Ishikawa (cell line): Measurements from ENCODE around the gene RNLS.

Experiments
- CEBPB ChIP-seq: IDR thresholded peaks from 2 replicates; pipeline ENCODE4 v1.6.1; 2012
- CREB1 ChIP-seq: IDR thresholded peaks from 2 replicates; pipeline ENCODE4 v1.6.1; 2012; ENCODE audit warnings: low read depth
- EGR1 ChIP-seq: IDR thresholded peaks from 2 replicates; pipeline ENCODE4 v1.6.1; 2012
- EP300 ChIP-seq: IDR thresholded peaks from 2 replicates; pipeline ENCODE4 v1.6.1; 2012; ENCODE audit warnings: borderline replicate concordance
- FOXM1 ChIP-seq: IDR thresholded peaks from 2 replicates; pipeline ENCODE4 v1.6.1; 2012; ENCODE audit warnings: low read depth, borderline replicate concordance
- NFIC ChIP-seq: IDR thresholded peaks from 2 replicates; pipeline ENCODE4 v1.6.1; 2012
- RAD21 ChIP-seq: IDR thresholded peaks from 2 replicates; pipeline ENCODE4 v1.6.1; 2012; ENCODE audit warnings: low read depth
- REST ChIP-seq: IDR thresholded peaks from 2 replicates; pipeline ENCODE4 v1.6.1; 2012; ENCODE audit warnings: low read depth, mild to moderate bottlenecking
- TAF1 ChIP-seq: IDR thresholded peaks from 2 replicates; pipeline ENCODE4 v1.6.1; 2012; ENCODE audit warnings: low read depth, mild to moderate bottlenecking
- TCF12 ChIP-seq: IDR thresholded peaks from 2 replicates; pipeline ENCODE4 v1.6.1; 2012; ENCODE audit warnings: low read depth
- TEAD4 ChIP-seq: IDR thresholded peaks from 2 replicates; pipeline ENCODE4 v1.6.1; 2012
- YY1 ChIP-seq: IDR thresholded peaks from 2 replicates; pipeline ENCODE4 v1.6.1; 2012; ENCODE audit warnings: low read depth
- ZBTB7A ChIP-seq: IDR thresholded peaks from 2 replicates; pipeline ENCODE4 v1.6.1; 2012; ENCODE audit warnings: low read depth
- TF ChIP-seq, protein P1 (sequence below): IDR thresholded peaks from 2 replicates; pipeline ENCODE4 v1.6.1; 2012
- TF ChIP-seq, protein P2 (sequence below): IDR thresholded peaks from 2 replicates; pipeline ENCODE4 v1.6.1; 2012

The RNLS gene

GRCh38 chr10:88389456-88389855 lies 193.7 kb downstream of the RNLS start:
- TF ChIP-seq RAD21, result peak; percentile 71
- TF ChIP-seq, protein P1, sequence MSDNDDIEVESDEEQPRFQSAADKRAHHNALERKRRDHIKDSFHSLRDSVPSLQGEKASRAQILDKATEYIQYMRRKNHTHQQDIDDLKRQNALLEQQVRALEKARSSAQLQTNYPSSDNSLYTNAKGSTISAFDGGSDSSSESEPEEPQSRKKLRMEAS, result no peak

- TF ChIP-seq ZBTB7A, result no peak
- no peak for TF ChIP-seq YY1
- no peak for TF ChIP-seq TEAD4
- TF ChIP-seq, protein P2, sequence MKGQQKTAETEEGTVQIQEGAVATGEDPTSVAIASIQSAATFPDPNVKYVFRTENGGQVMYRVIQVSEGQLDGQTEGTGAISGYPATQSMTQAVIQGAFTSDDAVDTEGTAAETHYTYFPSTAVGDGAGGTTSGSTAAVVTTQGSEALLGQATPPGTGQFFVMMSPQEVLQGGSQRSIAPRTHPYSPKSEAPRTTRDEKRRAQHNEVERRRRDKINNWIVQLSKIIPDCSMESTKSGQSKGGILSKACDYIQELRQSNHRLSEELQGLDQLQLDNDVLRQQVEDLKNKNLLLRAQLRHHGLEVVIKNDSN, result no peak
- TF ChIP-seq NFIC, result no peak
- no peak for TF ChIP-seq TAF1
- no peak for TF ChIP-seq REST
- TF ChIP-seq CREB1, result no peak
- TF ChIP-seq TCF12, result no peak
- TF ChIP-seq, protein P1, result no peak
- no peak for TF ChIP-seq CEBPB
- TF ChIP-seq RAD21, result no peak
Observed at GRCh38 chr10:88388324-88388723, 194.8 kb downstream of the RNLS start.

GRCh38 chr10:88386821-88387773 lies 196.0 kb downstream of the RNLS start:
- TF ChIP-seq FOXM1, result 0 out of 2 replicates have a peak, but pooled peaks have one; percentile 32
- TF ChIP-seq, protein P1, result no peak
- peak; percentile 86 for TF ChIP-seq NFIC
- TF ChIP-seq TCF12, result no peak; the same call in 1 of the 2 replicates
- TF ChIP-seq TAF1, result no peak
- TF ChIP-seq EP300, result peak; percentile 68
- no peak; the same call in 1 of the 2 replicates for TF ChIP-seq TEAD4
- no peak for TF ChIP-seq ZBTB7A
- TF ChIP-seq YY1, result no peak
- no peak for TF ChIP-seq CEBPB
- TF ChIP-seq CREB1, result no peak
- TF ChIP-seq REST, result no peak
- TF ChIP-seq, protein P2, result no peak
- TF ChIP-seq RAD21, result no peak

DNA sequence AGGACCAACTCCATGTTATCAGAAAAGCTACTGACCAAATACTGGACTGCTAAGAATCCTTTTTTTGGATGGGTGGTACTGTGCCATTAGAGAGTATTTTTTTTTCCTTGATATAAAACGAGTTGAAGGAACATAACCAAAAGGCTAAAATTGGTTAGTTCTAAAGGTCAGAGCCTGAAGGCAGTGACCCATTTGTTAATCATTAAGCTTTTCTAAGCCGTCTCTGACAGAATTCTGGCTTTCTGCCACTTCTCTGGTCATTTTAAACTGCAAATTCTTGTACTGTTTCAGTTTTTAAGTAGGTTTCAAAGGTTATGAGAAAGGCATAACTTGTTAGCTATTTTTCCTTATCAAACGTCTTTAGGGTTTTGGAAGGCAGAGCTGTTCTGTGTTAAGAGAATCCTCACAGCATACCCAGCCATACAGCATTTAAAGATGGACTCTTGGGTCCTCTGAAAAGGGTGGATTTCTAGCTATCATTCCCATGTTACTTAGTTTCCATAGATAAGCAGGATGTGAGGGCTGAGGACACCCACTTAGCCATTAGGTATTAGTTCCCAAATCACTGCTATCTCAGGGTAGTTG lies 196.8 kb downstream of the RNLS start:
- TF ChIP-seq CEBPB (no peak), EGR1 (no peak), EP300 (peak; percentile 53; the same call in 1 of the 2 replicates), FOXM1 (no peak; the same call in 1 of the 2 replicates), YY1 (no peak), ZBTB7A (no peak), NFIC (peak; percentile 81), RAD21 (no peak)
- TF ChIP-seq, protein P1, result no peak; the same call in 1 of the 2 replicates

- TF ChIP-seq NFIC, result peak; percentile 92
- TF ChIP-seq, protein P1, result peak; percentile 62
- TF ChIP-seq CREB1, result no peak
- TF ChIP-seq TCF12, result peak; percentile 88
- no peak for TF ChIP-seq RAD21
- no peak for TF ChIP-seq REST
- TF ChIP-seq, protein P2, result peak; percentile 20; the same call in 1 of the 2 replicates
- no peak for TF ChIP-seq EGR1
- TF ChIP-seq EP300, result peak; percentile 78; the same call in 1 of the 2 replicates
- TF ChIP-seq YY1, result peak; percentile 17; the same call in 1 of the 2 replicates
- peak; percentile 53 for TF ChIP-seq TEAD4
- TF ChIP-seq FOXM1, result peak; percentile 29; the same call in 1 of the 2 replicates
- TF ChIP-seq TAF1, result peak; percentile 25; the same call in 1 of the 2 replicates
Observed at GRCh38 chr10:88385601-88386203, 197.4 kb downstream of the RNLS start.
